HG02763 (cell line): ENCODE measurements around the gene SSX4.
"Not testable (repeated sequence)": the region's sequence is repeated elsewhere in the genome, so short reads cannot be mapped to it uniquely, and the experiment has no call there.

Experiments used
- ATAC-seq: cut with Tn5 transposase; IDR thresholded peaks from one replicate; pipeline ENCODE4 v1.9.1; 2021; ENCODE audit warnings: mild to moderate bottlenecking, moderate library complexity; ENCODE audit not compliant: unreplicated experiment

SSX4 gene, protein sequence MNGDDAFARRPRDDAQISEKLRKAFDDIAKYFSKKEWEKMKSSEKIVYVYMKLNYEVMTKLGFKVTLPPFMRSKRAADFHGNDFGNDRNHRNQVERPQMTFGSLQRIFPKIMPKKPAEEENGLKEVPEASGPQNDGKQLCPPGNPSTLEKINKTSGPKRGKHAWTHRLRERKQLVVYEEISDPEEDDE

GRCh38 chrX:48383239-48383638 is at the start of gene SSX4:
TSS of gene SSX4 (plus strand) at chrX:48383539. CDS start at chrX:48384054, 515 bp downstream.
- ATAC-seq = not testable (repeated sequence)

- ATAC-seq = not testable (repeated sequence)
These were observed 37.3 kb upstream of the SSX4 start for GRCh38 chrX:48346059-48346458.

DNA sequence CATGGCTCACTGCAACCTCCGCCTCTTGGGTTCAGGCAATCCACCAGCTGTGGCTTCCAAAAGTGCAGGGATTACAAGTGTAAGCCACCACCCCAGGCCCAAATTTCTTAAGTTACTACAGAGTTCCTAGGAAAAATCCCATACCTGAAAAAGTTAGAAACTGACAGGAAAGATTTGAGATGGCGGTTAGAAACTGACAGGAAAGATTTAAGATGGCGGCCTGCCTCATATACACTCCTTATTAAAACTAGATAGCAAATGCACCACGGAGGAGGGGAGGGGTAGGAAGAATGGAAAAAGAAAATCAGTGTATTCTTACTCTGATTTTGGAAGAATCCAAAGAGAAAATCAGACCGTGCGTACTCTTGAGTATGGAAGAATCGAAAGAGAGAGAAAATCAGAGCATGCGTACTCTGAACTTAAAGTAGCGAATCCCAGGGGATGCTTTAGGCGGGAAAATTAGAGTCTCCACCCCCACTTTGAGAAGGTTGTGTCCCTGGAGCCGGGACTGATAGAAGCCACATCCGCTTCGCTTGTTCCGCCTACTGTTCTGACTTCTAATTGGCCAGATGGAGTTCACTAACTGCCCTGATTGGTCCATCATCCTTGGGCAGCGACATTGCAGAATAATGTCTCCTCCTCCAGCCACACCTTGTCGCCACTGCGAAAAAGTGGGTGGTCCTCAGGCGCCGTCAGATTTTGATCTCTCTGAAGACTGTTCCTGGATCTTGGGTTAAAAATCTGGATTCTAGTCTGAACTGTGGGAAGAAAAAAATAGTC is 26.8 kb upstream of the SSX4 start, which contains the start of gene SSX3:
Gene SSX3 (minus strand): TSS at position 389 of the 780 bp plus-strand sequence. CDS start 1,454 bp downstream, outside the sequence.
- ATAC-seq = not testable (repeated sequence)

GRCh38 chrX:48357681-48358080 is 25.7 kb upstream of the SSX4 start:
- ATAC-seq = no peak

DNA sequence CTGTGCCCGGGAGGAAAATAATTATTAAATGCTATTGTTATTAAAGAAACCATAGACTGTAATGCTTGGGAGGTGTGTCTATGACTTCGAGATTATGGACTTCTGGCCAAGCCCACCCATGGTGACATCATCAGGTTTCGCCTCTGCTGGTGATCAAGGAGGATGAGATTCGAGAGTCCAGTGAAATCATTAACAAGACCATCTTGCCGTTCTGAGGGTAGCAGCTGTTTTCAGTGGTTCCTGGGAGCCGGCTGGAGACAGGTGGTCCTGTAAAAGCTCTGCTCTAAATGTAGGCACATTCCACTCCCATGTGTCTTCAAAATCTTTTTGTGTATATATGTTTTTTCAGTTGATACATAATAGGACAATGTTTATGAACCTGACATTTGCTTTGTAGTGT is 24.1 kb upstream of the SSX4 start:
- not testable (repeated sequence) for ATAC-seq

GRCh38 chrX:48367717-48368408 is 15.5 kb upstream of the SSX4 start:
- not testable (repeated sequence) for ATAC-seq

GRCh38 chrX:48370408-48370807 is 12.9 kb upstream of the SSX4 start:
- ATAC-seq = not testable (repeated sequence)

GRCh38 chrX:48396931-48397330 is 13.6 kb downstream of the SSX4 start:
- ATAC-seq = not testable (repeated sequence)

- ATAC-seq = not testable (repeated sequence)
These were observed 14.5 kb downstream of the SSX4 start for GRCh38 chrX:48397825-48398224.

DNA sequence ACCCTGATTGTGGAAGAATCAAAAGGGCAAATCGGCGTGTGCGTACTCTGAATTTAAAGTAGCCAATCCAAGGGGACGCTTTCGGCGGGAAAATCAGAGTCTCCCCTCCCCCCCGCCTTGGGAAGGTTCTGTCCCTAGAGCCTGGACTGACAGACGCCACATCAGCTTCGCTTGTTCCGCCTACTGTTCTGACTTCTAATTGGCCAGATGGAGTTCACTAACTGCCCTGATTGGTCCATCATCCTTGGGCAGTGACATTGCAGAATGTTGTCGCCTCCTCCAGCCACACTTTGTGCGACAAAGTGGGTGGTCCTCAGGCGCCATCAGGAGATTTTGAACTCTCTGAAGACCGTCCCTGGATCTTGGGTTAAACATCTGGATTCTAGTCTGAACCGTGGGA is 28.5 kb downstream of the SSX4 start, which contains the start of gene SSX4B:
Gene SSX4B (minus strand): TSS at position 101 of the 400 bp plus-strand sequence. CDS start 588 bp downstream, outside the sequence.
- not testable (repeated sequence) for ATAC-seq

GRCh38 chrX:48427027-48427716 is 43.8 kb downstream of the SSX4 start:
- not testable (repeated sequence) for ATAC-seq

DNA sequence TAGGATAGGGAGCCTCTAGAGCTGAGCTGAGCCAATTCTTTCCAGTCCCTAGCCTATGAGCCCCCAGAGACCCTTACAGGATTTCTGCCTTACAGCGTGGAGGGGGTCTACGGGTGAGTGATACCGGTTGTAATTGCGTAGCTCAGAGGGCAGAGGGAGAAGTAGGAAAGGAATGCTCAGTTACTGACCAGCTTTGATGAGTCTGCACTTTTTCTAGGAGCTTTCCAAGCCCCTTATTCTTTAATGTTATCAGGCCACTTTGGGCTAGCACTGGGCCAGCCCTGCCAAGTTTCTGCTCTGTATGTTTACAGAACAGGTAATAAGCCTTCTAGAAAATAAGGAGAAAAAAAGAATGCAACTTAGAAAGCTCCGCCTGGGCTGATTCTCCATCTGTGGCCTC is 46.3 kb downstream of the SSX4 start:
- not testable (repeated sequence) for ATAC-seq

DNA sequence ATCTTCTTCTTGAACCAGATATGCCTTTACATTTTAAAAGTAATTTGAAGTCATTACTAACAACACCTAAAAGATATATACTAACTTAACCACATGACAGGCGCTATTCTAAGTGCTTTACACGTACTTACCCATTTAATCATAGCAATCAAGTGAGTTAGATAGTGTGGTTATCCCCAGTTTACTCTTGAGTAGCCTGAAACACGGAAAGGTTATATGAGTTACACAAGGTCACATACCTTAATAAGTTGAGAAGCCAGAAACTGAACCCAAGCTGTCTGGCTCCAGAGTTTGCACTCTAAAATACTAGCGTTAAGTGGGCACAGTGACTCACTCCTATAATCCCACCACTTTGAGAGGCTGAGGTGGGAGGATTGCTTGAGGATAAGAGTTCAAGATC is 46.8 kb downstream of the SSX4 start:
- ATAC-seq = not testable (repeated sequence)

DNA sequence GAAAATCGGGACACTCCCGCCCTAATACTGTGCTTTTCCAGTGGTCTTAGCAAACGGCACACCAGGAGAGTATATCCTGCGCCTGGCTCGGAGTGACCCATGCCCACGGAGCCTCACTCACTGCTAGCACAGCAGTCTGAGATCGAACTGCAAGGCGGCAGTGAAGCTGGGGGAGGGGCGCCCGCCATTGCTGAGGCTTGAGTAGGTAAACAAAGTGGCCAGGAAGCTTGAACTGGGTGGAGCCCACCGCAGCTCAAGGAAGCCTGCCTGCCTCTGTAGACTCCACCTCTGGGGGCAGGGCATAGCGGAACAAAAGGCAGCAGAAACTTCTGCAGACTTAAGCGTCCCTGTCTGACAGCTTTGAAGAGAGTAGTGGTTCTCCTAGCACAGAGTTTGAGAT is 50.4 kb downstream of the SSX4 start:
- not testable (repeated sequence) for ATAC-seq
